GM12878 (cell line): ENCODE measurements around the gene UNC5B. TPM values are rescaled to one million over a fixed set of nuclear protein-coding genes. Genes with fewer than 3 reads are reported as not detected.

Experiments
- ATAC-seq: fragments of 200-7000 bp; cut with Tn5 transposase; 3 replicates; pipeline ENCODE4 v1.9.1; 2020; ENCODE audit warnings: mild to moderate bottlenecking, moderate library complexity
- BruUV-seq: library from RNA; stranded (reverse); fragments of 400-500 nt; replicated peaks from 2 replicates; lab custom pipeline; 2021; lab: Mats Ljungman, UMichigan
- CTCF ChIA-PET: fragments of 300-600 bp; sonication (Branson Sonifier 250); formaldehyde crosslinking; extraction: SDS; loops from one replicate; lab custom pipeline; 2021; ENCODE audit warnings: inconsistent platforms; lab: Yijun Ruan, JAX
- POLR2A ChIA-PET: fragments of 350-600 bp; formaldehyde crosslinking; extraction: SDS; loops from one replicate; lab custom pipeline; 2021; ENCODE audit warnings: inconsistent platforms; lab: Charles Lee
- RAD21 ChIA-PET: fragments of 300-600 bp; sonication (Branson Sonifier 250); formaldehyde crosslinking; loops from one replicate; lab custom pipeline; 2023; ENCODE audit warnings: antibody characterized with exemption; ENCODE audit not compliant: unreplicated experiment; lab: Charles Lee
- SMC1A ChIA-PET: fragments of 300-600 bp; sonication (Branson Sonifier 250); formaldehyde crosslinking; loops from one replicate; lab custom pipeline; 2023; ENCODE audit not compliant: unreplicated experiment, uncharacterized antibody; lab: Charles Lee
- DNase-seq: peaks from one replicate; pipeline ENCODE4 v3.0.0-alpha.2; 2011; ENCODE audit warnings: low read depth, low spot score
- FAIRE-seq: peaks from 3 replicates; lab custom pipeline; 2011; peaks lifted over from hg19 to GRCh38; lab: Jason Lieb, UNC
- H2AFZ ChIP-seq: 2 replicates; pipeline ENCODE4 v1.6.0; 2011; ENCODE audit warnings: low read depth, low read length, control low read depth; ENCODE audit not compliant: control insufficient read depth
- H3K27ac ChIP-seq: 2 replicates; pipeline ENCODE4 v1.5.1; 2011; ENCODE audit warnings: control low read depth; ENCODE audit not compliant: control insufficient read depth, insufficient read depth
- H3K27me3 ChIP-seq, 2 experiments: replicated peaks in 1 of 2; 2 replicates each; pipeline versions ENCODE4 v1.6.0 to v1.6.1; 2011; ENCODE audit warnings: low read length in 1 of 2; ENCODE audit not compliant: control insufficient read depth in 2 of 2, insufficient read depth in 2 of 2
- H3K36me3 ChIP-seq, 2 experiments: 2 replicates each; pipeline ENCODE4 v1.5.1; 2011; ENCODE audit warnings: low read length in 1 of 2; ENCODE audit not compliant: control insufficient read depth in 2 of 2, insufficient read depth in 2 of 2
- H3K4me1 ChIP-seq: 2 replicates; pipeline ENCODE4 v1.6.1; 2011; ENCODE audit warnings: mild to moderate bottlenecking, low read length, moderate library complexity, mixed read lengths; ENCODE audit not compliant: control insufficient read depth, insufficient read depth
- H3K4me2 ChIP-seq: 2 replicates; pipeline ENCODE4 v1.6.0; 2011; ENCODE audit warnings: control low read depth; ENCODE audit not compliant: control insufficient read depth, insufficient read depth
- H3K4me3 ChIP-seq: fragments of 200-600 bp; sonication (generic); 2 replicates; pipeline ENCODE4 v1.5.1; 2016
- H3K79me2 ChIP-seq: 2 replicates; pipeline ENCODE4 v1.6.0; 2011; ENCODE audit warnings: low read length; ENCODE audit not compliant: control insufficient read depth, insufficient read depth
- H3K9ac ChIP-seq: 2 replicates; pipeline ENCODE4 v1.8.0; 2011; ENCODE audit warnings: low read length, control low read depth, mixed read lengths; ENCODE audit not compliant: control insufficient read depth, insufficient read depth
- H3K9me3 ChIP-seq: replicated peaks from 3 replicates; pipeline ENCODE4 v1.5.1; 2011; ENCODE audit warnings: mild to moderate bottlenecking, low read length; ENCODE audit not compliant: control insufficient read depth, insufficient read depth
- H4K20me1 ChIP-seq: 2 replicates; pipeline ENCODE4 v1.6.0; 2011; ENCODE audit not compliant: control insufficient read depth, insufficient read depth
- BCLAF1 ChIP-seq: fragments of 450-650 bp; IDR thresholded peaks from 2 replicates; pipeline ENCODE4 v1.6.1; 2017; ENCODE audit warnings: antibody characterized with exemption, mild to moderate bottlenecking, moderate library complexity
- CEBPB ChIP-seq, 2 experiments: fragments of 150-350 bp in 1 of 2; IDR thresholded peaks; 2 replicates each; pipeline ENCODE4 v1.6.1; 2012 to 2014; ENCODE audit warnings: low read depth in 2 of 2, low read length in 2 of 2, borderline replicate concordance in 1 of 2, inconsistent platforms in 1 of 2
- CREM ChIP-seq: IDR thresholded peaks from 2 replicates; pipeline ENCODE4 v1.6.1; 2014; ENCODE audit warnings: antibody characterized with exemption, low read depth
- GATAD2B ChIP-seq: fragments of 450-650 bp; conservative IDR thresholded peaks from 2 replicates; pipeline ENCODE4 v1.6.1; 2017; ENCODE audit warnings: low read depth, mild to moderate bottlenecking, moderate library complexity
- ZBTB33 ChIP-seq: fragments of 450-650 bp; IDR thresholded peaks from 2 replicates; pipeline ENCODE4 v1.6.1; 2017; ENCODE audit warnings: mild to moderate bottlenecking
- WGBS: methylation state at CpG from one replicate; pipeline ENCODE4 v1.1.6; 2016; ENCODE audit warnings: low lambda C conversion rate; ENCODE audit not compliant: insufficient replicate concordance, insufficient coverage; ENCODE audit errors: missing lambda C conversion rate; 5-methylcytosine and 5-hydroxymethylcytosine counted together
- in situ Hi-C: fragments of 300-500 bp; cut with MboI; formaldehyde crosslinking; loops from 9 replicates; pipeline ENCODE4 v1.14.3; 2018; ENCODE audit warnings: mixed read lengths
- intact Hi-C: fragments of 100-400 bp; cut with micrococcal nuclease; formaldehyde crosslinking; loops from one replicate; pipeline ENCODE4 v1.14.2; 2022; ENCODE audit not compliant: unreplicated experiment
- polyA plus RNA-seq, 11 experiments: library from polyadenylated mRNA; depleted of rRNA in 4 of 11; unstranded in 6 of 11; stranded (reverse) in 5 of 11; fragments of >200 nt; fragmentation: Nextera tagmentation in 4 of 11; fragmentation: Illumina TruSeq in 1 of 11; extraction: Ambion mirVana in 4 of 11; extraction: Trizol in 1 of 11; gene quantifications; 1 replicate in 1 of 11; 2 replicates in 10 of 11; pipeline versions ENCODE4 v1.2.1 to v1.2.3, GENCODE V29; 2011 to 2016; ENCODE audit warnings: inconsistent platforms in 2 of 11, missing spikeins in 2 of 11, low read depth in 1 of 11
- total RNA-seq, 4 experiments: library from RNA; depleted of rRNA in 3 of 4; stranded (reverse); fragments of >200 nt in 3 of 4; fragmentation: Illumina TruSeq in 1 of 4; extraction: Trizol in 1 of 4; gene quantifications; 2 replicates each; pipeline versions ENCODE4 v1.2.1 to v1.2.3, GENCODE V29; 2013 to 2021

The UNC5B gene
- total and polyA plus RNA-seq, 10 of the 15 experiments (the other 5 are each of a cell fraction or from before 2014, with no cell fraction given) = 0.03 to 0.08 TPM; not detected in 8

GRCh38 chr10:71351087-71351486, 138.7 kb downstream of the UNC5B start:
- no peaks in the 10 kb centered on the region for H3K9me3 ChIP-seq
- DNase-seq (no peak), FAIRE-seq (no peak), ATAC-seq (no peak)
- H3K27me3 ChIP-seq = no peaks in the 10 kb centered on the region
- POLR2A ChIA-PET = interaction anchor here (0.5 kb wide), 1 partner anchor 1250 kb away, joined by 5 read pairs; no protein-coding TSS in a partner anchor
- SMC1A ChIA-PET = interaction anchor here (1.2 kb wide), 2 partner anchors 22 to 157 kb away, joined by 3 to 5 read pairs; no protein-coding TSS in a partner anchor
- intact Hi-C loops (no loop called here), in situ Hi-C loops (no loop called here)
- RAD21 ChIA-PET = interaction anchor here (0.8 kb wide), 1 partner anchor 27 kb away, joined by 3 read pairs; no protein-coding TSS in a partner anchor
- WGBS = 38% methylated on average over 6 of the region's 6 CpGs
- H2AFZ ChIP-seq = no peak overlapping the region
- no peaks in the 10 kb centered on the region for H3K79me2 ChIP-seq
- H4K20me1 ChIP-seq = no peaks in the 10 kb centered on the region
- no peaks in the 10 kb centered on the region for H3K4me1 ChIP-seq
- BruUV-seq = no TSS peak
- CTCF ChIA-PET = interaction anchor here (1.0 to 2.2 kb wide), 2 partner anchors 22 to 28 kb away, joined by 3 to 6 read pairs; no protein-coding TSS in a partner anchor
- H3K9ac ChIP-seq = no peak overlapping the region
- no peak overlapping the region for H3K4me2 ChIP-seq
- H3K27ac ChIP-seq = no peak overlapping the region
- no peaks in the 10 kb centered on the region for H3K36me3 ChIP-seq
- TF ChIP-seq CREM (no peak), BCLAF1 (no peak), CEBPB (IDR thresholded peaks at IDR 0.05; ENCODE audit: borderline replicate concordance in 1 of 2, low read depth in 2 of 2, low read length in 2 of 2) (no peak), ZBTB33 (no peak), GATAD2B (no peak)
- no peak overlapping the region for H3K4me3 ChIP-seq
